Liver (tissue), 9 donors: ENCODE results near the gene LEMD1. TPM values are rescaled to one million over a fixed set of nuclear protein-coding genes. Genes with fewer than 3 reads are reported as not detected.

Experiments used
- DNase-seq: peaks from one replicate; pipeline ENCODE4 v3.0.0-alpha.2; 2017; ENCODE audit warnings: low spot score
- H3K27ac ChIP-seq, 2 donors: one replicate each; pipeline ENCODE4 v1.7.0; 2013; ENCODE audit warnings: inconsistent platforms in 2 of 2, low read length in 2 of 2, control low read depth in 1 of 2, low read depth in 1 of 2, mild to moderate bottlenecking in 1 of 2
- H3K27me3 ChIP-seq, 4 donors: one replicate each; pipeline versions ENCODE4 v1.6.1 to v1.7.0; 2013; ENCODE audit warnings: low read length in 3 of 4, inconsistent platforms in 1 of 4, mild to moderate bottlenecking in 1 of 4, moderate library complexity in 1 of 4; ENCODE audit not compliant: control insufficient read depth in 4 of 4, insufficient read depth in 4 of 4
- H3K36me3 ChIP-seq, 4 donors: one replicate each; pipeline versions ENCODE4 v1.6.1 to v1.7.0; 2013; ENCODE audit warnings: low read length in 3 of 4, mild to moderate bottlenecking in 3 of 4, low read depth in 1 of 4, moderate library complexity in 1 of 4; ENCODE audit not compliant: control insufficient read depth in 4 of 4, insufficient read depth in 3 of 4
- H3K4me1 ChIP-seq, 4 donors: one replicate each; pipeline versions ENCODE4 v1.6.1 to v1.7.0; 2013; ENCODE audit warnings: low read length in 3 of 4, mild to moderate bottlenecking in 3 of 4, moderate library complexity in 1 of 4; ENCODE audit not compliant: control insufficient read depth in 4 of 4, insufficient read depth in 4 of 4
- H3K4me3 ChIP-seq, 3 donors: one replicate each; pipeline versions ENCODE4 v1.6.1 to v1.7.0; 2013; ENCODE audit warnings: low read length in 3 of 3, control low read depth in 1 of 3, low read depth in 1 of 3, mild to moderate bottlenecking in 1 of 3
- H3K9ac ChIP-seq, 2 donors: one replicate each; pipeline ENCODE4 v1.7.0; 2013; ENCODE audit warnings: low read length in 2 of 2, mild to moderate bottlenecking in 2 of 2, moderate library complexity in 2 of 2, control low read depth in 1 of 2, low read depth in 1 of 2
- H3K9me3 ChIP-seq, 4 donors: one replicate each; pipeline versions ENCODE4 v1.6.1 to v1.7.0; 2013; ENCODE audit warnings: low read length in 3 of 4; ENCODE audit not compliant: control insufficient read depth in 4 of 4
- ATF3 ChIP-seq: IDR thresholded peaks from 2 replicates; pipeline ENCODE4 v1.6.1; 2016; ENCODE audit warnings: antibody characterized with exemption
- EGR1 ChIP-seq, 2 donors: IDR thresholded peaks; 2 replicates each; pipeline ENCODE4 v1.6.1; 2016 to 2018; ENCODE audit warnings: antibody characterized with exemption in 2 of 2, low read depth in 2 of 2
- FOXA1 ChIP-seq: IDR thresholded peaks from 2 replicates; pipeline ENCODE4 v1.6.1; 2016; ENCODE audit warnings: antibody characterized with exemption
- FOXA2 ChIP-seq: IDR thresholded peaks from 2 replicates; pipeline ENCODE4 v1.6.1; 2016; ENCODE audit warnings: antibody characterized with exemption
- GABPA ChIP-seq, 2 donors: IDR thresholded peaks in 1 of 2; conservative IDR thresholded peaks in 1 of 2; 2 replicates each; pipeline ENCODE4 v1.6.1; 2016; ENCODE audit warnings: antibody characterized with exemption in 2 of 2, mild to moderate bottlenecking in 1 of 2, moderate library complexity in 1 of 2
- HNF4A ChIP-seq, 2 donors: conservative IDR thresholded peaks; 2 replicates each; pipeline ENCODE4 v1.6.1; 2016; ENCODE audit warnings: antibody characterized with exemption in 2 of 2, mild to moderate bottlenecking in 2 of 2
- HNF4G ChIP-seq: IDR thresholded peaks from 2 replicates; pipeline ENCODE4 v1.6.1; 2016; ENCODE audit warnings: antibody characterized with exemption
- JUND ChIP-seq, 2 donors: IDR thresholded peaks; 2 replicates each; pipeline ENCODE4 v1.6.1; 2016; ENCODE audit warnings: antibody characterized with exemption in 2 of 2
- NR2F2 ChIP-seq: IDR thresholded peaks from 2 replicates; pipeline ENCODE4 v1.6.1; 2016; ENCODE audit warnings: antibody characterized with exemption
- REST ChIP-seq: IDR thresholded peaks from 2 replicates; pipeline ENCODE4 v1.6.1; 2016; ENCODE audit warnings: antibody characterized with exemption, mild to moderate bottlenecking
- SP1 ChIP-seq: IDR thresholded peaks from 2 replicates; pipeline ENCODE4 v1.6.1; 2018; ENCODE audit warnings: antibody characterized with exemption, mild to moderate bottlenecking
- TAF1 ChIP-seq: conservative IDR thresholded peaks from 2 replicates; pipeline ENCODE4 v1.6.1; 2016; ENCODE audit warnings: antibody characterized with exemption, mild to moderate bottlenecking
- YY1 ChIP-seq: IDR thresholded peaks from 2 replicates; pipeline ENCODE4 v1.6.1; 2016; ENCODE audit warnings: antibody characterized with exemption, mild to moderate bottlenecking
- ZBTB33 ChIP-seq: IDR thresholded peaks from 2 replicates; pipeline ENCODE4 v1.6.1; 2016; ENCODE audit warnings: antibody characterized with exemption
- WGBS: extraction: QIAGEN DNeasy Blood & Tissue Kit; methylation state at CpG from one replicate; pipeline ENCODE4 v1.1.7; 2013; 5-methylcytosine and 5-hydroxymethylcytosine counted together
- polyA plus RNA-seq, 2 donors: library from polyadenylated mRNA; stranded (reverse) in 1 of 2; unstranded in 1 of 2; fragments of 200-250 nt in 1 of 2; fragments of >200 nt in 1 of 2; fragmentation: Nextera tagmentation in 1 of 2; extraction: Ambion mirVana in 1 of 2; gene quantifications; one replicate each; pipeline versions ENCODE4 v1.2.1 to v1.2.3, GENCODE V29; 2013 to 2015
- total RNA-seq, 2 donors: library from RNA; depleted of rRNA; stranded (reverse); fragments of >200 nt; gene quantifications; one replicate each; pipeline ENCODE4 v1.2.3, GENCODE V29; 2014
- TF ChIP-seq, protein P1 (sequence below): IDR thresholded peaks from 2 replicates; pipeline ENCODE4 v1.6.1; 2016; ENCODE audit warnings: antibody characterized with exemption
- donor health status: healthy.
- donor health status: healthy.
- donor health status: healthy.
- donor health status: healthy.
- donor health status: healthy.

The LEMD1 gene
- total RNA-seq: not detected
- not detected for polyA plus RNA-seq

- no peaks in the 10 kb centered on the region for H3K36me3 ChIP-seq
- WGBS: 58% methylated on average over 2 of the region's 2 CpGs
- no peaks in the 10 kb centered on the region for H3K9me3 ChIP-seq
- H3K9ac ChIP-seq: no peak within 1 kb of the TSS
- no peaks in the 10 kb centered on the region for H3K4me1 ChIP-seq
- no peak within 1 kb of the TSS for H3K27ac ChIP-seq
- no peak for DNase-seq
- TF ChIP-seq NR2F2: no peak
- no peak for TF ChIP-seq FOXA2
- TF ChIP-seq TAF1: no peak
- no peak for TF ChIP-seq SP1
- TF ChIP-seq YY1: no peak
- TF ChIP-seq, protein P1, sequence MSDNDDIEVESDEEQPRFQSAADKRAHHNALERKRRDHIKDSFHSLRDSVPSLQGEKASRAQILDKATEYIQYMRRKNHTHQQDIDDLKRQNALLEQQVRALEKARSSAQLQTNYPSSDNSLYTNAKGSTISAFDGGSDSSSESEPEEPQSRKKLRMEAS: no peak
- TF ChIP-seq EGR1 (IDR thresholded peaks at IDR 0.05; ENCODE audit: low read depth in 2 of 2): no peak
- no peak for TF ChIP-seq JUND (IDR thresholded peaks at IDR 0.05)
- TF ChIP-seq ATF3: no peak
- no peak for TF ChIP-seq ZBTB33
- no peak for TF ChIP-seq GABPA (IDR thresholded peaks at IDR 0.05 in 1 of 2, conservative IDR thresholded peaks at IDR 0.05 in 1 of 2)
- no peak for TF ChIP-seq FOXA1
- TF ChIP-seq HNF4G: no peak
- no peak for TF ChIP-seq HNF4A (conservative IDR thresholded peaks at IDR 0.05)
- H3K4me3 ChIP-seq: no peak within 1 kb of the TSS
- peaks cover 0 to 4% (median 2%) of the 10 kb centered on the region in 4 donors for H3K27me3 ChIP-seq
Measured at GRCh38 chr1:205421798-205422197, at the start of gene LEMD1. Gene LEMD1, minus strand, starts transcription at chr1:205422056. Its CDS starts 1,520 bp downstream, at chr1:205420536.

DNA sequence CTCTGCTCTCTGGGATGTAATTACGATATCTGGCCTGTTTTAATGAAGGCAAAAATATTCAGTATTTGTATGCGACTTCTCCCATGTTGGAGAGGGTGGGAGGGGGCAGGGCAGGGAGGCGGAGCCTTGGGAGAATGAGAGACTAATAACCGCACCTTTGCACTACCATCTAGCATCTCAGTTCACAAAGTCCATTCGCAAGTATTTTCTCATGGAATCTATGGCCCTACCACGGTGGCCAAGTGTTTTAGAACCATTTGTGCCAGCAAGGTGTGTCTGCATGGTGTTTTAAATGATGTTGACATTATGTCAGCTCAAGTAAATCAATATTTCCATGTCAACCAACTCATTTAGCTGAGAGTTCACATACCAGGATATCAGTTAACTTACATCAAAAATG is 48.3 kb upstream of the LEMD1 start:
- Histone ChIP-seq H3K9me3 (peaks cover 0 to 8% (median 2%) of the 10 kb centered on the region in 4 donors), H3K27ac (no peak overlapping the region), H3K4me3 (no peak overlapping the region), H3K27me3 (no peaks in the 10 kb centered on the region), H3K9ac (no peak overlapping the region), H3K4me1 (no peaks in the 10 kb centered on the region), H3K36me3 (no peaks in the 10 kb centered on the region)
- DNase-seq: no peak
- 80% methylated on average over 6 of the region's 6 CpGs for WGBS
- TF ChIP-seq ATF3 (no peak), SP1 (no peak), REST (no peak)
